Ureter (tissue), 1 donor: Measurements from ENCODE around the gene OSTC. TPM values are rescaled to one million over a fixed set of nuclear protein-coding genes. Genes with fewer than 3 reads are reported as not detected.

Experiments
- DNase-seq: peaks from one replicate; pipeline ENCODE4 v3.0.0-alpha.2; 2020; ENCODE audit warnings: low spot score
- total RNA-seq: library from RNA; stranded (reverse); gene quantifications from one replicate; pipeline ENCODE4 v1.2.4, GENCODE V29; 2023
- donor health status: DM: yes; HTN: yes; CAD: no.

The OSTC gene
- 70.9 TPM for total RNA-seq

DNA sequence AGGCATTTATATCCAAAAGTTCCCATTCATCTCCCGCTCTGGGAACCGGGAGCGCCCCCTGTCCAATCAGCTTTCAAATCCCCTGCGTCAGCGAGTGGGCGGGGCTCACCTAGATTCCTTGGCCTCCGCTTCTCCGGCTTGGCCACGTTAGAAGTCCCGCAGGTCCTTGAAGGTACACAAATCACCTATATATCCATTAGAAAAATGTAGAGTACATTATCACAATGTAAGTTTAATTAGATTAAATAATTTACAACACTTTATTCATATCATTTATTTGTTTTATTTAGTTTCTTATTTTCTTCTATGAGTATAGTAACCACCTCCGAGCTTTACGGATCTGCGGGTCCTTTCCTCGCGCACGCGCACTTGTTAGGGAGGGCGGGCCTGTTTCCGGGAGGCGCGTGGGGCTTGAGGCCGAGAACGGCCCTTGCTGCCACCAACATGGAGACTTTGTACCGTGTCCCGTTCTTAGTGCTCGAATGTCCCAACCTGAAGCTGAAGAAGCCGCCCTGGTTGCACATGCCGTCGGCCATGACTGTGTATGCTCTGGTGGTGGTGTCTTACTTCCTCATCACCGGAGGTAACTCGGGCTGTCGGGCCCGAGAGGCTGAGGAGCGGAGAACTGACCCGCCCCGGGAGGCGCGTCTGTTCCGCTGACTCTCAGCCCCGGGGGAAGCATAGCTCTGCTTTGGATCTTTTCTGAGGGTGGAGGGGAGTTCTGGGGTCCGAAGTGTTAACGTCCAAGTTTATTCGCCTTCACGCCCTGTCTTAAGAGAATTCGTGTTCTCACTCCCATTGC lies at the start of gene OSTC:
Gene OSTC, plus strand, starts transcription at position 388 of the 802 bp plus-strand sequence. Its CDS starts 57 bp downstream, at position 445.
- DNase-seq, result peak; percentile 94

DNA sequence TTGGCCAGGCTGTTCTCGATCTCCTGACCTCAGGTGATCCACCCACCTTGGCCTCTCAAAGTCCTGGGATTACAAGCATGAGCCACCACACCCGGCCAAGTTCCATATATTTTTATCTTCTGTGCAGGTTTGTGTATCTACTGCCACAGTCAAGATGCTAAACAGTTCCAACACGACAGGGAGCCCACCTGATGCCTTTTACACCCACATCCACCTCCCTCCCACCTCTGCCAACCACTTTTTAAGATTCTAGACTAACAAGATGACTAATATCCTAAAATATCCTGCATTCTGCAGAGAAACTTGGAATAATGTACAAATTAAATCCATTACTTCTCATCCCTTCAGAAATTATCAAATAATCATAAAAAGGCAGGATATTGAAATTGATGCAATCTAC lies 49.3 kb upstream of the OSTC start:
- DNase-seq, result no peak

DNA sequence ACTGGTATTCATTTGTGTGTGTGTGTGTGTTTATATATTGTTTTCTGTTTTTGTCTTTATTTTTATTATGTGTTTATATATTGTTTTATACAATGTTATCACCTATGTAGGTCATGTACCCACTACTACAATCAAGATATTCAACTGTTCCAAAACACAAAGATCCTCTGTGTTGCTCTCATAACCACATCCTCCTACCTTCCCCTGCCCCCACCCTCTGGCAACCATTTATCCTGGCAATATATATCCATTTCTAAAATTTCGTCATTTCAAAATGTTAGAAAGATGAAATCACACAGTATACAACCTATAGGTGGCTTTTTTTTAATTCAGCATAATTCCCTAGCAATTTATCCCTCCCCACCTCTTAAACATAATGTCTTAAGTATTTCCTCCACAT lies 48.9 kb upstream of the OSTC start:
- no peak for DNase-seq

DNA sequence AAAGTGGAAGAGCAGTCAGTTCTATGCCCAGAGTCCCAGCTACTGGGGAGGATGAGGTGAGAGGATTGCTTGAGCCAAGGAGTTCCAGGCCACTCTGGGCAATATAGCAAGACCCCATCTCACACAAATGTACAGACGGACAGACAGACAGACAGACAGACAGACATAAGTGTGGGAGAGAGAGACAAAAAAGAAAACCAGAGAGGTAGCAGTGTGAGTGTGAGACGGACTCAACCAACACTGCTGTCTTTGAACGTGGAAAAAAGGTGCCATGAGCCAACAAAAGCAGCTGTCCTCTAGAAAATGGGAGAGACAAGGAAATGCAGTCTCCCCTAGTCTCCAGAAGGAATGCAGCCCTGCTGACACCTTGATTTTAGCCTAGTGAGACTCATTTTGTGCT lies 48.2 kb upstream of the OSTC start:
- DNase-seq, result no peak

DNA sequence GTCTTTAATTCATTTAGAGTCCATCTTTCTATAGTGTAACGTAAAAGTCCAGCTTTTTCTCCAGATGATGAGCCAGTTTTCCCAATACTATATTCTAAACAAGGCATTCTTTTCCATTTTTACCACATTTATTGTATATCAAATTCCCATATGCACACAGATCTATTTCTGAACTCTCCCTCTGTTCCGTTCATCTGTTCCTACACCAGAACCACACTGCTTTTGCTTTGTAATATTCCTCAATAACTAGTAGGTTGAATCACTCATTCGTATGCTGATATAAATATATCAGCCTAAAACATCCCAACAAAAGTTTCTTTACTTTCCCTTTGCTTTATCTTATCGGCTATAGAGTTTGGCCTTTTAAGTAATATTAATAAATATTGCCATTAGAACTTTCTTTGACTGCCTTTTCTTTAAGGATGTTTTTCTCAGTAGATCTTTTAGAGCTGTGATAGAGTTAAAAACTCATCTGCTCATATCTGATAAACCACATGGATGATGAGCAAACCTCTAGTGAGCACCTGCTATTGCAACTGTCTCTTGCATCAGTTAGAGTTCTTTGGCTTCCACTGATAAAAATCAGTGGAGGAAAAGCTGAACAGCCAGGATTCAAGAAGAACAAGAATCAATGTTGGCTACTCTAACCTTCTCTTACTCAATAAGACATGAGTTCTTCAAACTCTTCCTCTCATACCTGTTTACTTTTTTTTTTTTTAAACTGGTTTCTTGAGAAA lies 43.2 kb upstream of the OSTC start:
- no peak for DNase-seq

DNA sequence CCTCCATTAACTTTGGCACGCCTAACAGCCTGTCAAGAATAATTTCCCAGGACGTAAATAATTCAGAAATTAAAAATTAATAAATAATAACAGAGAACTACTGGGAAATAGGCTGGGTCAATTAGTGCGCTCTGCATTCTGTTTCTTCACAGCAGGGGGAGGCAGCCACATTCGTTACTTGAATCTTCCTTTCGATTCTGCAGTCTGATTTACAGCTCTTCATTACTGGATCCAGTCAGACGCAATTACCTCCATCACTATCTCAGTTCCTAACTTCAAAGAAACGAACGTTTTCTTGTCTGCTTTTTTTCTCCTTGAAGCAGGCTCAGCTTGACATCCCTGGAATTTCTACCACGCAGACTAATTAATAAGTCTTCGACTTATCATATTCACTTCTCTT lies 39.0 kb upstream of the OSTC start:
- no peak for DNase-seq

DNA sequence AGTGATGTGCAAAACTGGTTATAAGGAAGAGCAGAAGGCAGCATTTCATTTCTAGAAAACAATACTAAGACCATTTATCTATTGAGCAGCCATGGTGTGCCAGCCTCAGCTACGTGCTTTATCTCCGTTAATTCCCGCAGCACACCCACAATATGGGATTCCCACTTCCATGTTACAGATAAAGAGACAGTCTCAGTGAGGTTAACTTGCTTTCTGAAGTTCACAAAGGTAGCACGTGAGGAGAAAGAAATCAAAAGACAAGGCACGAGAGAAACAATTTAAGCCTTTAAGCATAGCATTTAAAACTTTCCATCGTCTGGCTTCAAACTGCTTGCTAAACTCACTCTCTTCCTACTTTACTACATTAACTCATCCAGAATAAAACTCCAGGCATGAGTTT lies 38.0 kb upstream of the OSTC start:
- no peak for DNase-seq

DNA sequence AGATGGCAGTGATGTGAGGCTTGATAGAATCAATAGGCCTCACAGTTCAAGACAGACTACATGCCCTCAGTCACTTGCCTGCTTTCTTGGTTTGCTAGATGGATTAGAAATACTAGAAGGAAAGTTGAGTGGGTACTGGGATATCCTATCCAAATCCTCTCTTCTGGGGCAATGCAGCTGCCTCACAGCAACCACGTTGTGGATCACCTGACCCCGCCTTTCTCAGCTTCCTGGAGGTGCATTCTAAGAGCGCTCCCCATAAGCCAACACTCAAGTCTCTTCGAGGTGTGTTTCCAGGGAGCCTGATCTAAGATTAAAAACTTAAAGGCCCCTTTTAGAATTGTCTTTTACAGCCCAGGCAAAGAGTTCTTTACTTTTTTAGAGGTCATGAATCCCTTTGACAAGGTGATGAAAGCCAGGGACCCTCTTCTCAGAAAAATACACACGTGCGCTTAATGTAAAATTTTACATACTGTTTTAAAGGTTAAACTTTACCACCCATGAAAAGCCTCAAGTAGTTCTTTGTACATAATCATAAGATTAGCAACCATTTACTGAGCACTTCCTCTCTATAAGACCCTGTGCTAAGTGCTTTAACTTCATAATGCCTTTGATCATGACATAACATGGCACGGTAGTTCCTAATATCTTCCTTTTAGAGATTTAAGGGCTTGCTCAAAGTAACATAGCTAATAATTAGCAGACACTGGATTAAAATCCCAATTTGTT lies 30.9 kb upstream of the OSTC start:
- DNase-seq, result no peak

DNA sequence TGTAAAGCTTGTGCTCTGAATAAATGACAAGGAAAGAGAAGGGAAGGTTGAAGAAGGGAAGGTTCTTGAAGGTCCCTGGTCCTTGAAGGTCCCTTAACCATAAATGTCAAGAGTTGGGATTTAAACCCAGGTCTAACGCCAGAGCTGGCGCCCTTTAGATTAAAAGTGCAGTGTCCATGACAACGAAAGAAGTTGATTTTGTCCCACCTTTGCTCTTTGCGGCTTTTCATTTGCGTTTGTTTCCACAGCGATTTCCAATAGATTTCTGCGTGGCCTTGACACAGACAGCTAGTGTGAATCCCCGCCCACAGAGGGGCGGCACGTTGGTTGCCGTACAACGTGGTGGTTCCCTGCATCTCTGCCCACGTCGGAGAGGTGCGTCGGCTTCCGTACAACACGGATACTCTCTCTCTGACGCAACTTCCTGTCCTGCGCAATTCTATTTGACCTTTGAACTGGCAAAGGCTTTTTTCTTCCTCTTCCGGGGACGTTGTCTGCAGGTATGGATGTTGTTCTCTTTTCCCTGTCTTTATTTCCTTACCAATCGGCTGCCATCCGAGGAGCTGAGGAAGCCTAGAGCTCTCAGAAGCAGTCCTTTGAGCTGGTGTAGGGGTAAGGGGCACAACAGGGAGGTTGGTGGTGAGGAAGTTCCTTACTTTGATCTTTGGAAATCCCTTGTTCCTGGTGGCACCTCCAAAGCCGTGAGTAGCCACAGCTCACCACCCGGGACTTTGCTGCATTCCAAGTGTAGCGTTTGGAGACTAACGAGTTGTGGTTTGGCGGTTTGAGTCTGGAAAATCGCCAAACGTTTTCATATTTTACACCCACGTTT lies 30.1 kb upstream of the OSTC start, which contains the start of gene RPL34:
Gene RPL34, plus strand, starts transcription at position 476 of the 832 bp plus-strand sequence. CDS start 1,384 bp downstream, outside the sequence.
- DNase-seq, result peak; percentile 98

DNA sequence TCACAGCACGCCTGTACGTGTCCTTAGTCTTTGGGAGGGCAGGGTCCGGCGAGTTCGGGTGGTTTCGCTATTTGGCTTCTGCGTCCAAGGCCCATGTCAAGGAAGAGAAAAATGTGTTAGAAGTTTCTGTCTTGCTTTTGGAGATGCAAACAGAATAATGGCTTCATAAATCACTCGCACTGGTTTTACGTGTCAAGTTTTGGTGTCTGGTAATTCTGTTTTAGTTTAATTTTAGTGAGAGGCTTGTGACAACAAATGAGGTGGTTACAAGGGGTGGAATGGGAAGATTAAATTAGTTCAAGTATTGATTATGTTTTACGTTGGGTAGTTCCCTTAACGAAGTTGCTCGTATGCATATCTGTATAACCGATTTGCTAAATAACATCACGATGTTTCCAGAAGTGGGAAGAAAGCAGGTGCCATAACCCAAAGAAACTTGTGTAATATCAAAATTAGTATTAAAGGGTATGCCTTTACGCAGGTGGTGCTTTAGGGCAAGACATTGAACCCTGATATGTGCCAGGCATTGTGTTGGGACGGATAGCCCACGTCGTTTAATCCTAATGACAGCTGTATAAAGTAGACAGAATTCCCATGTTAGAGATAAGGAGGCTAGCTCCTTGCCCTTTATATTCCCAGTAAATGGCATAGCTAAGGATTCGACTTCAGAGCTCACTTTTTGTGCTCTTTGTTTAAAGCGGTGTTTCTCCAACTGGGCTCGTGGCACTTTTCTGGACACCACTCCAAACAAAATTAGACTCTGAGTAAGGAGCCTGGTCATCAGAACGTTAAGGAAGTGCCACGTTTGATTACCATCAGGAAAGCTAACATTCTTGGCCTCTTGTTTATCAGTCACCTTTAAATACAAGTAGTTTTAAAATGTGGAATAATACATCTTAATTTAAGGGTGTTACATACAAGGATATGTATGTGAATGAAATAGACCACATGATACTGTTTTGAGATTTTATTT lies 29.2 kb upstream of the OSTC start:
- DNase-seq, result no peak

DNA sequence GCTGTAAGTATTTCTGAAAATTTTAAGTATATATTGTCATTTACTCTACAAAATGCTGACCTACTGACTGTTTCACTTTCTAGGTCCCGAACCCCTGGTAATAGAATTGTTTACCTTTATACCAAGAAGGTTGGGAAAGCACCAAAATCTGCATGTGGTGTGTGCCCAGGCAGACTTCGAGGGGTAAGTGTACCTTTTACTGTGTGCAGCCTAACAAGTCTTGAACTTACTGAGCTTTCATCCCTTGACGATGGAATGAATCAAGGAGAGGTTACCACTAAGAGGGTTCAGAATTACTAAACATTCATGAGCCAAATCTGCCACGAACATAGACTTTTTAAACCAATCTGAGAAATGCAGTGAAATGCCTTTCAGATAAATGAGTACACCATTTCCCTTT lies 28.4 kb upstream of the OSTC start:
- DNase-seq, result no peak

DNA sequence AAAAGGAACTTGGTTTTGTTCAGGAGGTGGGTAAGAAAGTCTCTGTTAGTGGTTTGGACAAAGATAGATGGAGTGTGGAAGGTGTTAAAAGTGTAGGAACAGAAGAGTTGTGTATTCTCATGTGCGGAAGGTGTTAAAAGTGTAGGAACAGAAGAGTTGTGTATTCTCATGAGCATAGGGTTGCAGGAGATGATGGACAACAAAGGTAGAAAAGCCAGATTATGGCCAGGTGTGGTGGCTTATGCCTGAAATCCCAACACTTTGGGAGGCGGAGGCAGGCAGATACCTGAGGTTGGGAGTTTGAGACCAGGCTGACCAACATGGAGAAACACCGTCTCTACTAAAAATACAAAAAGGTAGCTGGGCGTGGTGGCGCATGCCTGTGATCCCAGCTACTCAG lies 27.6 kb upstream of the OSTC start:
- DNase-seq, result no peak

DNA sequence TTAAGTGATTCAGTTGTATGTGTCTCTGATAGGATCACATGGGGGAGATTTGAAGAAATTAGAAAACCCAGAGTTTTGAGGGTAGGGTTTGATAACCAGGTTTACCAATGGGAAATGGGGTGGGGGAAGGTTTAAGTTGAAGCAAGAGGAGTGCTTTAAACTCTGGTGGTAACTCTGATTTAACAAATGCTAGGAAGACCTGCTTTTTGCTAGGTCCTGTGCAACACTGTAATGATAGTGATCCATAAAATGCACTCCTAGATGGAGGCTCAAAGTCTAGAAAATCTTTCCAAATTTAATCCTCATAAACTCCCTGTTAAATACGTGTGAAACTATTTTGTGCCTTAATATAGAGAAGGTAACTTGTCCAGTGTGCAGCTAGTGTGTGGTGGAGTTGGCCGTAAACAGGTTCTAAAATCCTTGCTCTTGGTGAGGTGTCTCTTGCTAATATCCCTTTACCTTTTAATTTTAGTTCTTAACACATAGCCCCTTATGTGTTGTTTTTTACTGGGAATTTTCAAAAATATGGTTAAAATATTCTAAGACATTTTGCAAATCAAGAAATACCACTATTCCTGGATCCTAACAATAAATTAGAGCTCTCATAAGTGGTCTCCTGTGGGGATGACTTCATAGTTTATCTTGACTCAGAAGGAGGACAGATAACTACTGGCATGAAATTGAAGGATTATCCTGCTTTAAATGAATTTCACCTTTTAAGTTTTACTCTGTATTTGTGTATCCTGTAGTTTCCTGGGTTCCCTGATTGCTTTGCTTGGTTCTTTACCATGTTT lies 25.9 kb upstream of the OSTC start:
- DNase-seq, result no peak

DNA sequence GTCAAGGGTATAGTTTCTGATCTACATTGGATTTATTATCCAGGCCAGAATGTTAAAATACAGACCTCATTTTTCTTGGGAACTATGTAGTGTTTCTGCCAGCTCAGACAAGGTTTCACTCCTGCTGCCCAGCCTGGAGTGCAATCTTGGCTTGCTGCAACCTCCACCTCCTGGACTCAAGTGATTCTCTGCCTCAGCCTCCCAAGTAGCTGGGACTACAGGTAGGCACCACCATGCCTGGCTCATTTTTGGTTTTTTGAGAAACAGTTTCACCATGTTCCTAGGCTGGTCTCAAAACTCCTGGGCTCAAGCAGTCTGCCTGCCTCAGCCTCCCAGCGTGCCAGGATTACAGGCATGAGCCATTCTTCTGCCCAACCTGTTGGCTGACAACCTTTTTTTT lies 24.3 kb upstream of the OSTC start:
- DNase-seq, result no peak

DNA sequence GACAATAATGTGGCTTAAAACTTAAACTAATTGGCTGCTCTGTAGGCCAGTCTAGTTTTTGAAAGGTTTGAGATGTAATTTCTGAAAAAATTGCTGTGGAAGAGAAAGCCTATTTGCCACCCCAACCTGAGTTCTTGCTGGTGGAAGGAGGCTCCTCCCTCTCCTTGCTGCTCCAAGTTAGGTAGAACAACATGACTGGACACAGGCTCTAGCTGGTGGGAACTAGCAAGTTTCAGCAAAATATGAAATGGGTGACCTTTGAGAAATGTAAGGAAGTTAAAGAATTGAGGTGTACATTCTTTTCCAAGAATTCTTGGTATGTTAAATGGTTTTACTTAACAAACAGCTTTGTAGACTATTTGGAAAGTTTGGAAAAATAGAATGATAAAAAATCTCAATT lies 22.0 kb upstream of the OSTC start:
- no peak for DNase-seq

DNA sequence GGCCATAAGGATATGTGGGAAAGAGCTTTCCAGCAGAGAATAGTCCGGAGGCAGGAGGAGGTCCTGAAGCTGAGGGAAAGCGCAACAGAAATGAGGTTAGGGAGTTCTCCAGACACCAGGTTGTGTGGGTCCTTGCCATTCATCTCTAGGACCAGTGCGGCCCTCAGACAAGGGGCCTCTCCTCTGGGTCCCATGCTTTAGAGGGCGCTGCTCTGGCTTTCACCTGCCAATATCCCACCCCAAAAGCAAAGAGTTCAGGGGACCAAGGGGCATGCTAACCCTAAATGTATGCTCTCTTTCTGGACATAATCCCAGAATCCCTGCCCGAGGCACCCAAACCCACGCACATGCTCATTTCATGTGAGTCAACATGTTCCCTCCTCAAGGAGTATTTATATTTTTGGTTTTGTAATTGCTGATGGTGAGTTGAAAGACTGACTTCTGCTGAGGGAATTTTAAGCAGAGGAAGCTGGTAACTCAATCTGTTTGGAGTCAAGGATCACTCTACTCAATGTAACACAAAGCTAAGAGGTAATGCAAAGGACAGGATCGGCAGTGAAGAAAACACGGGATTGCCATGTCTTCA lies 15.2 kb upstream of the OSTC start:
- DNase-seq, result no peak

DNA sequence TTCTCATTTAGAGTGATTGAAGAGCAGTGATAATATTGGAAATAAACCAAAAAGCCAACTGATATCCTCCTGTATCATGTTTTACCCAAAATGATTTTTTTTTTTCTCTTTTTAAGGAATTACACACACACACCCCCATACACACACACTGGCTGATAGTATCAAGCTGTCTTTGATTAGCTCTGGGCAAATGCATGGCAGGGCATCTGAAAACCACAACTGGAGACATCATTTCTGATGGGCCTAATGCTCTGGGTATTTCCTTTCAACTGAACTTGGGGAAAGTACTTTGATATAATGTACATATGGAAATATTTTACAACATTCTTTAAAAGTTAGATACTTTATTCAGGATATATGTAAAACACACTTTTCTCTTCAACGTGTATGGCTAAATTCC lies 14.2 kb upstream of the OSTC start:
- DNase-seq, result no peak

DNA sequence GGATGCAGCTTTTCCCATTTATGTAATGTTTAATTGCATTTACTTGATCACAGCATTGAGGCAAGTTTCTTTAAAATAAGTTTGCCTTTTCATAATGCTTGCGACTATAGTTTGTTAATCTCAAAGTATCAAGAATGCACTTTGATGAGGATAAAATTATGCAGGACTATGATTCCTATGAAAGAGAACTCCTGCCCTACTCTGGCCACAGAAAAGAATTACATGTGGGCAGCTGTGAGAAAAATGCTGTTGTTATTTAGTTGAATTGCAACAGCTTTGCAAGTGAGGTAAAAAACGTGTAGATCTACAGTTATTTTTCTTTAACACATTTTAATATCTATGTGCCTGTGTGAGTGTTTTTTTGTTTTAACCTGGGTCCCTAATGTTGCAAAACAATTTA lies 12.5 kb upstream of the OSTC start:
- no peak for DNase-seq

DNA sequence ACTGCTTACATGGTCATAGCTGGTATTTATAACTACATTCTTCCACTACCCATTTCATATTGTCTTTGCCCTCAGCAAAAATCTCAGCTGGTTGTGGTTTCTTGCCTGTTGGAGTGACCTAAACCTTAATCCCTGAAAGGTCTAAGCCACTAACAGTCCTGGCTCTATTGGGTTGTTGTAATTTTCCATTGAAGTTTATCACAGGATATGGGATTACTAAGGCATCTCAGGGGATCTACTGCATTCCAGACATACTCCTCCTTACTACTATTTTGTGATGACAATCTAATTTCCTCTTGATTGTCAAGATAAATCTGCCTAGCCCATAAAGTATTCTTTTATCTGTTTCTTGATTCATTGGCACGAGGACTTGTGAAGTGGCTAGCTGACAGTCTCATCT lies 6.2 kb upstream of the OSTC start:
- DNase-seq, result no peak
